GM23338 (cell line): ENCODE measurements around the gene PDE2A. TPM values are rescaled to one million over a fixed set of nuclear protein-coding genes. Genes with fewer than 3 reads are reported as not detected.

Experiments used
- ATAC-seq: fragments of 200-7000 bp; cut with Tn5 transposase; 3 replicates; pipeline ENCODE4 v1.9.1; 2020
- DNase-seq: peaks from one replicate; pipeline ENCODE4 v3.0.0-alpha.2; 2015; ENCODE audit warnings: low spot score
- H2AFZ ChIP-seq: fragments of 200-600 bp; sonication (generic); 2 replicates; pipeline ENCODE4 v1.8.0; 2016; ENCODE audit warnings: antibody characterized with exemption, mild to moderate bottlenecking, moderate library complexity
- H3F3A ChIP-seq: fragments of 200-600 bp; sonication (generic); replicated peaks from 2 replicates; pipeline ENCODE4 v1.8.0; 2017; ENCODE audit warnings: antibody characterized with exemption, mixed run types, low read depth
- H3K27ac ChIP-seq: fragments of 200-600 bp; sonication (generic); 2 replicates; pipeline ENCODE4 v1.6.1; 2016; ENCODE audit warnings: low read depth
- H3K27me3 ChIP-seq: fragments of 200-600 bp; sonication (generic); 2 replicates; pipeline ENCODE4 v1.8.0; 2016; ENCODE audit warnings: mild to moderate bottlenecking, mixed run types, moderate library complexity; ENCODE audit not compliant: insufficient read depth
- H3K36me3 ChIP-seq: fragments of 200-600 bp; sonication (generic); 2 replicates; pipeline ENCODE4 v1.8.0; 2016; ENCODE audit warnings: mild to moderate bottlenecking; ENCODE audit not compliant: insufficient read depth
- H3K4me1 ChIP-seq: fragments of 200-600 bp; sonication (generic); 2 replicates; pipeline ENCODE4 v1.8.0; 2016; ENCODE audit warnings: mild to moderate bottlenecking, moderate library complexity; ENCODE audit not compliant: insufficient read depth
- H3K4me2 ChIP-seq: fragments of 200-600 bp; sonication (generic); 2 replicates; pipeline ENCODE4 v1.7.1; 2017; ENCODE audit warnings: mixed run types
- H3K4me3 ChIP-seq: fragments of 200-600 bp; sonication (generic); 2 replicates; pipeline ENCODE4 v1.6.1; 2016; ENCODE audit warnings: mixed run types
- H3K79me2 ChIP-seq: fragments of 200-600 bp; sonication (generic); replicated peaks from 2 replicates; pipeline ENCODE4 v1.8.0; 2017; ENCODE audit warnings: mild to moderate bottlenecking; ENCODE audit not compliant: insufficient read depth
- H3K9me2 ChIP-seq: fragments of 200-600 bp; sonication (generic); 2 replicates; pipeline ENCODE4 v1.8.0; 2017; ENCODE audit not compliant: insufficient read depth
- H4K20me1 ChIP-seq: fragments of 200-600 bp; sonication (generic); replicated peaks from 2 replicates; pipeline ENCODE4 v1.8.0; 2017; ENCODE audit warnings: mild to moderate bottlenecking; ENCODE audit not compliant: insufficient read depth
- H3K27ac Mint-ChIP-seq: 2 replicates; pipeline ENCODE4 v1.8.0; 2020; ENCODE audit warnings: inconsistent platforms, mild to moderate bottlenecking, moderate library complexity, mixed read lengths
- H3K27me3 Mint-ChIP-seq: 3 replicates; pipeline ENCODE4 v1.8.0; 2022; ENCODE audit warnings: low read depth, mild to moderate bottlenecking, moderate library complexity, mixed read lengths, inconsistent platforms; ENCODE audit not compliant: insufficient read depth, poor library complexity
- H3K36me3 Mint-ChIP-seq: 3 replicates; pipeline ENCODE4 v1.8.0; 2021; ENCODE audit warnings: low read depth, mild to moderate bottlenecking, inconsistent platforms, moderate library complexity, mixed read lengths
- H3K4me1 Mint-ChIP-seq: 3 replicates; pipeline ENCODE4 v1.8.0; 2020; ENCODE audit warnings: mild to moderate bottlenecking, inconsistent platforms, mixed read lengths
- H3K4me3 Mint-ChIP-seq: 3 replicates; pipeline ENCODE4 v1.8.0; 2021; ENCODE audit warnings: moderate library complexity, mild to moderate bottlenecking, inconsistent platforms, mixed read lengths
- H3K9me3 Mint-ChIP-seq: 3 replicates; pipeline ENCODE4 v1.8.0; 2020; ENCODE audit warnings: moderate library complexity, mild to moderate bottlenecking, inconsistent platforms, mixed read lengths
- CREB1 ChIP-seq: fragments of 250-450 bp; sonication (Bioruptor Pico); IDR thresholded peaks from 2 replicates; pipeline ENCODE4 v1.5.0; 2020; ENCODE audit warnings: low read depth, mild to moderate bottlenecking, moderate library complexity
- ETS1 ChIP-seq: IDR thresholded peaks from 2 replicates; pipeline ENCODE4 v1.6.1; 2016; ENCODE audit warnings: antibody characterized with exemption
- EZH2 ChIP-seq: fragments of 200-600 bp; sonication (generic); IDR thresholded peaks from one replicate; pipeline ENCODE4 v1.8.0; 2017; ENCODE audit warnings: antibody characterized with exemption, mild to moderate bottlenecking, low read depth; ENCODE audit not compliant: unreplicated experiment
- EZH2phosphoT487 ChIP-seq: fragments of 200-600 bp; sonication (generic); IDR thresholded peaks from one replicate; pipeline ENCODE4 v1.8.1; 2018; ENCODE audit warnings: antibody characterized with exemption; ENCODE audit not compliant: unreplicated experiment
- JUNB ChIP-seq: IDR thresholded peaks from one replicate; pipeline ENCODE4 v1.6.1; 2016; ENCODE audit warnings: antibody characterized with exemption; ENCODE audit not compliant: unreplicated experiment
- NANOG ChIP-seq: IDR thresholded peaks from 2 replicates; pipeline ENCODE4 v1.6.1; 2016; ENCODE audit warnings: antibody characterized with exemption, borderline replicate concordance
- POLR2AphosphoS5 ChIP-seq: IDR thresholded peaks from 2 replicates; pipeline ENCODE4 v1.6.1; 2016; ENCODE audit warnings: antibody characterized with exemption, low read depth
- STAT1 ChIP-seq: IDR thresholded peaks from one replicate; pipeline ENCODE4 v1.6.1; 2016; ENCODE audit warnings: antibody characterized with exemption; ENCODE audit not compliant: unreplicated experiment
- ZNF114 ChIP-seq: fragments of 250-450 bp; sonication (Bioruptor Pico); IDR thresholded peaks from 2 replicates; pipeline ENCODE4 v1.5.0; 2020; ENCODE audit warnings: mild to moderate bottlenecking, moderate library complexity
- ZNF331 ChIP-seq: fragments of 250-450 bp; sonication (Bioruptor Pico); IDR thresholded peaks from 2 replicates; pipeline ENCODE4 v1.5.0; 2020; ENCODE audit warnings: low read depth, mild to moderate bottlenecking, moderate library complexity
- polyA plus RNA-seq: library from polyadenylated mRNA; unstranded; fragments of >200 nt; fragmentation: Nextera tagmentation; extraction: Ambion mirVana; gene quantifications from 2 replicates; pipeline ENCODE4 v1.2.1, GENCODE V29; 2016
- total RNA-seq: library from RNA; depleted of rRNA; stranded (reverse); fragments of >200 nt; shearing (Covaris generic); gene quantifications from 2 replicates; pipeline ENCODE4 v1.2.3, GENCODE V29; 2014
- TF ChIP-seq, protein P1 (sequence below), 2 experiments: fragments of 200-600 bp in 1 of 2; sonication (generic) in 1 of 2; conservative IDR thresholded peaks; 2 replicates each; pipeline versions ENCODE4 v1.5.1 to v1.6.1; 2016 to 2017; ENCODE audit warnings: antibody characterized with exemption in 2 of 2, low read depth in 2 of 2, mild to moderate bottlenecking in 2 of 2, moderate library complexity in 1 of 2
- TF ChIP-seq, protein P2 (sequence below): IDR thresholded peaks from one replicate; pipeline ENCODE4 v1.6.1; 2018; ENCODE audit warnings: antibody characterized with exemption; ENCODE audit not compliant: unreplicated experiment
- TF ChIP-seq, protein P3 (sequence below): fragments of 250-450 bp; sonication (Bioruptor Pico); IDR thresholded peaks from 2 replicates; pipeline ENCODE4 v1.5.0; 2020; ENCODE audit warnings: mild to moderate bottlenecking, moderate library complexity

Gene PDE2A
- total and polyA plus RNA-seq, 2 experiments from 2014 or later = 4.3 to 16.2 TPM

DNA sequence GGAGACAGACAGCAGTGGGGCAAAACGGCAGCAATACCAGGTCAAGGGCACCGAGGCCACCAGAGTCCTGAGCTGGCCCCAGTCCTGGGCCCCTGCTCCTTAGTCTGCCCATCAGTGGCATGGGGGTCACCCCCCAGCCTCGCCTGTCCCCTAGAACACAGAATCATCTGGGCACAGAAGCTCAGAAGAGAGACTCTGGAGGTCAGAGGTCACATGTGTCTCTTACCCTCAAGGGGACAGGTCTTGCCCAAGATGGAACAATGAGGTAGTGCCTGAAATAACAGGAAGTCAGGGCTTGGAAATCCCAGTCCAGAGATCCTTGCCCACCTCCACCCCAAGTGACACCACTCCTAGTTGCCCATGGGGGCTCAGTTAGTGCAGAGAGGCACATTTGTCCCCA, 20.6 kb downstream of the PDE2A start:
- Histone ChIP-seq H3K27me3 (no peaks in the 10 kb centered on the region), H2AFZ (no peak overlapping the region), H3K4me3 (no peak overlapping the region), H3K36me3 (no peaks in the 10 kb centered on the region), H3K27ac (no peak overlapping the region), H3K4me2 (no peak overlapping the region), H4K20me1 (no peaks in the 10 kb centered on the region), H3F3A (no peaks in the 10 kb centered on the region), H3K4me1 (peaks cover 5% of the 10 kb centered on the region; the same call in 1 of the 2 replicates), H3K79me2 (no peaks in the 10 kb centered on the region), H3K9me2 (no peaks in the 10 kb centered on the region)
- Mint-ChIP-seq H3K4me3 (no peak overlapping the region), H3K9me3 (no peaks in the 10 kb centered on the region), H3K4me1 (peaks cover 24% of the 10 kb centered on the region), H3K27ac (no peak overlapping the region), H3K36me3 (no peaks in the 10 kb centered on the region), H3K27me3 (peaks cover 15% of the 10 kb centered on the region)
- DNase-seq (no peak), ATAC-seq (no peak)
- no peak for TF ChIP-seq EZH2
- no peak for TF ChIP-seq JUNB
- no peak for TF ChIP-seq CREB1 (CRISPR knock-in tag)
- no peak for TF ChIP-seq ETS1
- TF ChIP-seq ZNF114 (CRISPR knock-in tag) = no peak
- TF ChIP-seq, protein P1, sequence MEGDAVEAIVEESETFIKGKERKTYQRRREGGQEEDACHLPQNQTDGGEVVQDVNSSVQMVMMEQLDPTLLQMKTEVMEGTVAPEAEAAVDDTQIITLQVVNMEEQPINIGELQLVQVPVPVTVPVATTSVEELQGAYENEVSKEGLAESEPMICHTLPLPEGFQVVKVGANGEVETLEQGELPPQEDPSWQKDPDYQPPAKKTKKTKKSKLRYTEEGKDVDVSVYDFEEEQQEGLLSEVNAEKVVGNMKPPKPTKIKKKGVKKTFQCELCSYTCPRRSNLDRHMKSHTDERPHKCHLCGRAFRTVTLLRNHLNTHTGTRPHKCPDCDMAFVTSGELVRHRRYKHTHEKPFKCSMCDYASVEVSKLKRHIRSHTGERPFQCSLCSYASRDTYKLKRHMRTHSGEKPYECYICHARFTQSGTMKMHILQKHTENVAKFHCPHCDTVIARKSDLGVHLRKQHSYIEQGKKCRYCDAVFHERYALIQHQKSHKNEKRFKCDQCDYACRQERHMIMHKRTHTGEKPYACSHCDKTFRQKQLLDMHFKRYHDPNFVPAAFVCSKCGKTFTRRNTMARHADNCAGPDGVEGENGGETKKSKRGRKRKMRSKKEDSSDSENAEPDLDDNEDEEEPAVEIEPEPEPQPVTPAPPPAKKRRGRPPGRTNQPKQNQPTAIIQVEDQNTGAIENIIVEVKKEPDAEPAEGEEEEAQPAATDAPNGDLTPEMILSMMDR (conservative IDR thresholded peaks at IDR 0.05; ENCODE audit: low read depth in 2 of 2) = no peak
- TF ChIP-seq, protein P2, sequence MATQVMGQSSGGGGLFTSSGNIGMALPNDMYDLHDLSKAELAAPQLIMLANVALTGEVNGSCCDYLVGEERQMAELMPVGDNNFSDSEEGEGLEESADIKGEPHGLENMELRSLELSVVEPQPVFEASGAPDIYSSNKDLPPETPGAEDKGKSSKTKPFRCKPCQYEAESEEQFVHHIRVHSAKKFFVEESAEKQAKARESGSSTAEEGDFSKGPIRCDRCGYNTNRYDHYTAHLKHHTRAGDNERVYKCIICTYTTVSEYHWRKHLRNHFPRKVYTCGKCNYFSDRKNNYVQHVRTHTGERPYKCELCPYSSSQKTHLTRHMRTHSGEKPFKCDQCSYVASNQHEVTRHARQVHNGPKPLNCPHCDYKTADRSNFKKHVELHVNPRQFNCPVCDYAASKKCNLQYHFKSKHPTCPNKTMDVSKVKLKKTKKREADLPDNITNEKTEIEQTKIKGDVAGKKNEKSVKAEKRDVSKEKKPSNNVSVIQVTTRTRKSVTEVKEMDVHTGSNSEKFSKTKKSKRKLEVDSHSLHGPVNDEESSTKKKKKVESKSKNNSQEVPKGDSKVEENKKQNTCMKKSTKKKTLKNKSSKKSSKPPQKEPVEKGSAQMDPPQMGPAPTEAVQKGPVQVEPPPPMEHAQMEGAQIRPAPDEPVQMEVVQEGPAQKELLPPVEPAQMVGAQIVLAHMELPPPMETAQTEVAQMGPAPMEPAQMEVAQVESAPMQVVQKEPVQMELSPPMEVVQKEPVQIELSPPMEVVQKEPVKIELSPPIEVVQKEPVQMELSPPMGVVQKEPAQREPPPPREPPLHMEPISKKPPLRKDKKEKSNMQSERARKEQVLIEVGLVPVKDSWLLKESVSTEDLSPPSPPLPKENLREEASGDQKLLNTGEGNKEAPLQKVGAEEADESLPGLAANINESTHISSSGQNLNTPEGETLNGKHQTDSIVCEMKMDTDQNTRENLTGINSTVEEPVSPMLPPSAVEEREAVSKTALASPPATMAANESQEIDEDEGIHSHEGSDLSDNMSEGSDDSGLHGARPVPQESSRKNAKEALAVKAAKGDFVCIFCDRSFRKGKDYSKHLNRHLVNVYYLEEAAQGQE = no peak
- no peak for TF ChIP-seq STAT1
- TF ChIP-seq POLR2AphosphoS5 = no peak
- TF ChIP-seq NANOG = no peak
- no peak for TF ChIP-seq ZNF331 (CRISPR knock-in tag)
- TF ChIP-seq, protein P3, sequence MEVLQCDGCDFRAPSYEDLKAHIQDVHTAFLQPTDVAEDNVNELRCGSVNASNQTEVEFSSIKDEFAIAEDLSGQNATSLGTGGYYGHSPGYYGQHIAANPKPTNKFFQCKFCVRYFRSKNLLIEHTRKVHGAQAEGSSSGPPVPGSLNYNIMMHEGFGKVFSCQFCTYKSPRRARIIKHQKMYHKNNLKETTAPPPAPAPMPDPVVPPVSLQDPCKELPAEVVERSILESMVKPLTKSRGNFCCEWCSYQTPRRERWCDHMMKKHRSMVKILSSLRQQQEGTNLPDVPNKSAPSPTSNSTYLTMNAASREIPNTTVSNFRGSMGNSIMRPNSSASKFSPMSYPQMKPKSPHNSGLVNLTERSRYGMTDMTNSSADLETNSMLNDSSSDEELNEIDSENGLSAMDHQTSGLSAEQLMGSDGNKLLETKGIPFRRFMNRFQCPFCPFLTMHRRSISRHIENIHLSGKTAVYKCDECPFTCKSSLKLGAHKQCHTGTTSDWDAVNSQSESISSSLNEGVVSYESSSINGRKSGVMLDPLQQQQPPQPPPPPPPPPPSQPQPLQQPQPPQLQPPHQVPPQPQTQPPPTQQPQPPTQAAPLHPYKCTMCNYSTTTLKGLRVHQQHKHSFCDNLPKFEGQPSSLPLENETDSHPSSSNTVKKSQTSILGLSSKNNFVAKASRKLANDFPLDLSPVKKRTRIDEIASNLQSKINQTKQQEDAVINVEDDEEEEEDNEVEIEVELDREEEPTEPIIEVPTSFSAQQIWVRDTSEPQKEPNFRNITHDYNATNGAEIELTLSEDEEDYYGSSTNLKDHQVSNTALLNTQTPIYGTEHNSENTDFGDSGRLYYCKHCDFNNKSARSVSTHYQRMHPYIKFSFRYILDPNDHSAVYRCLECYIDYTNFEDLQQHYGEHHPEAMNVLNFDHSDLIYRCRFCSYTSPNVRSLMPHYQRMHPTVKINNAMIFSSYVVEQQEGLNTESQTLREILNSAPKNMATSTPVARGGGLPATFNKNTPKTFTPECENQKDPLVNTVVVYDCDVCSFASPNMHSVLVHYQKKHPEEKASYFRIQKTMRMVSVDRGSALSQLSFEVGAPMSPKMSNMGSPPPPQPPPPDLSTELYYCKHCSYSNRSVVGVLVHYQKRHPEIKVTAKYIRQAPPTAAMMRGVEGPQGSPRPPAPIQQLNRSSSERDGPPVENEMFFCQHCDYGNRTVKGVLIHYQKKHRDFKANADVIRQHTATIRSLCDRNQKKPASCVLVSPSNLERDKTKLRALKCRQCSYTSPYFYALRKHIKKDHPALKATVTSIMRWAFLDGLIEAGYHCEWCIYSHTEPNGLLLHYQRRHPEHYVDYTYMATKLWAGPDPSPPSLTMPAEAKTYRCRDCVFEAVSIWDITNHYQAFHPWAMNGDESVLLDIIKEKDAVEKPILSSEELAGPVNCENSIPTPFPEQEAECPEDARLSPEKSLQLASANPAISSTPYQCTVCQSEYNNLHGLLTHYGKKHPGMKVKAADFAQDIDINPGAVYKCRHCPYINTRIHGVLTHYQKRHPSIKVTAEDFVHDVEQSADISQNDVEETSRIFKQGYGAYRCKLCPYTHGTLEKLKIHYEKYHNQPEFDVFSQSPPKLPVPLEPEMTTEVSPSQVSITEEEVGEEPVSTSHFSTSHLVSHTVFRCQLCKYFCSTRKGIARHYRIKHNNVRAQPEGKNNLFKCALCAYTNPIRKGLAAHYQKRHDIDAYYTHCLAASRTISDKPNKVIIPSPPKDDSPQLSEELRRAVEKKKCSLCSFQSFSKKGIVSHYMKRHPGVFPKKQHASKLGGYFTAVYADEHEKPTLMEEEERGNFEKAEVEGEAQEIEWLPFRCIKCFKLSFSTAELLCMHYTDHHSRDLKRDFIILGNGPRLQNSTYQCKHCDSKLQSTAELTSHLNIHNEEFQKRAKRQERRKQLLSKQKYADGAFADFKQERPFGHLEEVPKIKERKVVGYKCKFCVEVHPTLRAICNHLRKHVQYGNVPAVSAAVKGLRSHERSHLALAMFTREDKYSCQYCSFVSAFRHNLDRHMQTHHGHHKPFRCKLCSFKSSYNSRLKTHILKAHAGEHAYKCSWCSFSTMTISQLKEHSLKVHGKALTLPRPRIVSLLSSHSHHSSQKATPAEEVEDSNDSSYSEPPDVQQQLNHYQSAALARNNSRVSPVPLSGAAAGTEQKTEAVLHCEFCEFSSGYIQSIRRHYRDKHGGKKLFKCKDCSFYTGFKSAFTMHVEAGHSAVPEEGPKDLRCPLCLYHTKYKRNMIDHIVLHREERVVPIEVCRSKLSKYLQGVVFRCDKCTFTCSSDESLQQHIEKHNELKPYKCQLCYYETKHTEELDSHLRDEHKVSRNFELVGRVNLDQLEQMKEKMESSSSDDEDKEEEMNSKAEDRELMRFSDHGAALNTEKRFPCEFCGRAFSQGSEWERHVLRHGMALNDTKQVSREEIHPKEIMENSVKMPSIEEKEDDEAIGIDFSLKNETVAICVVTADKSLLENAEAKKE (CRISPR knock-in tag) = no peak
- TF ChIP-seq EZH2phosphoT487 = no peak
